ENCODE data around the gene TAF10.

The TAF10 gene

GRCh38 chr11:6607190-6607795, 4.7 kb downstream of the TAF10 start:
- DNase-seq, result no peak

GRCh38 chr11:6606471-6607189, 5.4 kb downstream of the TAF10 start:
- peak; percentile 33 for DNase-seq

- no peak for DNase-seq
These were observed 7.2 kb downstream of the TAF10 start for GRCh38 chr11:6604790-6605189.

DNA sequence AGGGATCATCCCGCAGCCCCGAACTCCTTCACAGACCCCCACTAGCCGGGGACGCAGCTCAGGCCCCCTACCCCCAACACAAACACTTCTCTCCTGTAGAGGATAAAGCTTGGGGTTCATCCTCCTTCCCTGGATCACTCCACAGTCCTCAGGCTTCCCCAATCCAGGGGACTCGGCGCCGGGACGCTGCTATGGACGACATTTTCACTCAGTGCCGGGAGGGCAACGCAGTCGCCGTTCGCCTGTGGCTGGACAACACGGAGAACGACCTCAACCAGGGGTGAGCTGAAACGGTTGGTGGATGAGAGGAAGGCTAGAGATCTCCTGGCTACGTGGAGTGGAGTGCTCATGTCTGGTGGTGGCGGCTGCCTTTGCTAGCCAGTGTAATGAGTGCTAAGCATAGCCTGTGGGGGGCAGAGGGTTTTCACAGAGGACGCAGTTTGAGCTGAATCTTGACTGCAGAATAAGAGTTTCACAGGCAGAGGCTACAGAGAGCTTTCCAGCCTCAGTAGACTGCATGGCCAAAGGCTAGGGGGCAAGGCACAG, 7.9 kb downstream of the TAF10 start:
- DNase-seq, result peak; percentile 31

- peak; percentile 64 for DNase-seq
These were observed 8.5 kb downstream of the TAF10 start, which contains the start of the genes ILK and RRP8 for GRCh38 chr11:6603287-6604080. Gene ILK (plus strand): TSS chr11:6603774. CDS start chr11:6604272, 498 bp downstream. Gene RRP8 (minus strand): TSS chr11:6603616. CDS start chr11:6603502, 114 bp downstream.

GRCh38 chr11:6602096-6602940, 9.7 kb downstream of the TAF10 start:
- no peak for DNase-seq

DNA sequence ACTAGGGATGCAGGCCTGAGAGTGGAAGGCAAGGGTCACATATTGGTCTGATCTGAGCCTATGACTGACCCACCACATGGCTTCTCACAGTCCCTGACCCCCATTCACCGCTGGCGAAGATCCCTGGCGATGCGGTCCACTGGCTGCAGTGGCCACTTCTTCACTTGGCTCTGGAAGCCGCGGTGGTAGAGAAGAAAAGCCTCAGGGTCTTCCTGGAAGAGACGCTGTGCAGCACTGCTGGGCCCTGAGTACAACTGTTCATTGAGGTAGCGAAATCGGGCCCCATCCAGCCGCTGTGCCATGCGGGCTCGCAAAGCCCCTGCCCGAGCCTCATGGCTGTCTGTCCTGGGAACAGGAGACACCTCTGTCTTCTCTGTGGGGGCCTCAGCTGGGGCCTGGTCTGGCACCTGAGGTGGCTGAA, 11.0 kb downstream of the TAF10 start:
- DNase-seq, result no peak

GRCh38 chr11:6599881-6600390, 12.1 kb downstream of the TAF10 start:
- DNase-seq, result no peak

- no peak for DNase-seq
These were observed 12.6 kb downstream of the TAF10 start for GRCh38 chr11:6599449-6599848.

DNA sequence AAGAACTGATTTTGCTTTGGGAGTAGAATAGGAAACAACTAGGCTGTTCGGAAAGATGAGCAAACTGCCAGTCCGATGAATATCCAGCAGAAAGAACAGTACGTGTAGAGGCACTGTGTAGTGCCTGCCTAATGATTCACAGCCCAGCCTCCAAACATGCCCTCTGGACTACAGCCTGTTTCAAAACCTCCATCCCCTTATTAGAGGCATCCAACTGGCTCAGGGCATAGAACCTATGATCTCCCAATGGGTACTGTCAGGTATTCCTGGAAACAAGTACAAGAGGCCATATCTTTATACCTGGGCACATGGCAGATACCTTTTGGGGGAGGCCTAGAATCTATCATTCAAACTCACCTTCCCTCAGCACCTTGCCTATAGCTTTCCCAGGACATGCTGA, 13.5 kb downstream of the TAF10 start:
- DNase-seq, result no peak

GRCh38 chr11:6596239-6596877, 15.7 kb downstream of the TAF10 start:
- no peak for DNase-seq

DNA sequence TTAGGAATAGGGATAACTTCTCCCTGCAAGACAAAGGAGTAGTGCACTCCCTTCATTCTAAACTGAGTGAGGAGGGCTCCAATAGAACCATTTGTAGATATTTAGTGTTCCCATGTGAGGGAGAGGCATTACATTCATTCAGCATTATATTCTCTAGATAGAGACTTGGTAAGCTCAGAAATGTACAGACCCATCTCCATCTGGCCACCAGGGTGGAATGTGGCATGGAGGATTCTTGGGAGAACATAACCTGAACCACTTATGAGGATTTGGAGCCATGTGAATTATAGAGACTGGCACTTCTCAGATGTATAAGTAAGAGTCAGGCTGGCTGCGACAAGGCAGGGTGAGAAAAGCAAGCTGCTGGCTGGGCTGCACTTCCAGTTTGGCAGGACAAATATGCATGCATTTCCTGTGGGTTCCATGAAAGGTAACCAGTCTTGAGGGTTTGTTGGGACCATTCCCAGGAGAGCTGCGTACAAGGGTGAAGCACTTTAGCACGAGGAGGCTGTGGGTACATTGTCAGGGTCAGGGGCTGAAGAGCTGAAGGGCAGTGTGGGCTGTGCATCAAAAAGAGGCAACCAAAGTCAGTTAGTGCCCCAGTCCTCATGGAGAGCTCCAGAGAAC, 17.8 kb downstream of the TAF10 start:
- DNase-seq, result no peak

DNA sequence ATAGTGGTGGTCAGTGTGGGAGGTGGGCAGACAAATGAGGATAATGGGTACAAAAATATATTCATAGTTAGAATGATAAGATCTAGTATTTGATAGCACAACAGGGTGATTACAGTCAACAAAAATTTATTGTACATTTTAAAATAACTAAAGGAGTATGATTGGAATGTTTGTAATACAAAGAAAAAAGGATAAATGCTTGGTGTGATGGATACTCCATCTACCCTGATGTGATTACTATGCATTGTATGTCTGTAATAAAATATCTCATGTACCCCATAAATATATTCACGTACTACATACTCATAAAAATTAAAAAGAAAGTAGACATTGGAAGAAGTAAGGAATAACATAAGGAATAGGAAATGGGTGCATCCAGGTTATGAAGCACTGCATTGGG, 24.0 kb downstream of the TAF10 start:
- no peak for DNase-seq

- DNase-seq, result no peak
These were observed 24.6 kb downstream of the TAF10 start for GRCh38 chr11:6587360-6587953.

DNA sequence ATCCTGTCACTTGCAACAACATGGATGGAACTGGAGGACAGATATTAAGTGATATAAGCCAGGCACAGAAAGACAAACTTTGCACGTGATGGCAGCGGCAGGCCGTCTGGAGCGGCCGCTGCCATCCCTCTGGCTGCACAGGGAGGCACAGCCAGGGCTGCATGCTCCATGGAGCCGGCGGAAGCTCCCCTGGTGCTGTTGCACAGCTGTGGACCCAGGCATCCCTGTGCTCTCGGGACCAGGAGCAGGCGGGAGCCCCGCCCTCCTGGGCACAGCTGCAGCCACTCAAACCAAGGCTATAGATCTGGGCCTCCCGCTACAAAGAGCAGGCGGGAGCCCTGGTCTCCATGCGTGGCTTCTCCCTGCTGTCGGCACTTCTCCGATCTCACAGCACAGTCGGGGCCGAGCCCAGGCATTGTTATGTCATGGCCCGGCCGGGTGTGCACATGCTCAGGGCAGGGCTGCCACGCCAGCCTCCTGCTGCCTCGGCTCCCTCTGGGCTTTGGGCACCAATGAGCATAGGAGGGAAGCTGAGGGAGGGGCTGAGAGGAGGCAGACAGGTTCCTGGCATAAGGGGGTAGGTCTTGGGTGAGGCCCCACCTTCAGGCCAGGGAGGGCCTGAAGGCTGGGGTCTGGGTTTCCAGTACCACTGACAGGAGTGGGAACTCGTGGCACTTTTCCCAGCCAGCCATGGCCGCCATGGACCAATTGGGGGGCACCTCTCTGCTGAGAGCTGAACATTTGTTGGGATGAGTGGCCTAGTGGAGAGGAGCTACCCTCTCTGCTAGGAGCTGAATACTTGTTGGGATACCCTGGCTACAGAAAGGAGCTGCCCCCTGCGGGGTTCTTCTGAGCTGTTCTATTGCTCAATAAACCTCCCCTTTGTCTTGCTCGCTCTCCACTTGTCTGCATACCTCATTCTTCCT, 25.3 kb downstream of the TAF10 start:
- no peak for DNase-seq

DNA sequence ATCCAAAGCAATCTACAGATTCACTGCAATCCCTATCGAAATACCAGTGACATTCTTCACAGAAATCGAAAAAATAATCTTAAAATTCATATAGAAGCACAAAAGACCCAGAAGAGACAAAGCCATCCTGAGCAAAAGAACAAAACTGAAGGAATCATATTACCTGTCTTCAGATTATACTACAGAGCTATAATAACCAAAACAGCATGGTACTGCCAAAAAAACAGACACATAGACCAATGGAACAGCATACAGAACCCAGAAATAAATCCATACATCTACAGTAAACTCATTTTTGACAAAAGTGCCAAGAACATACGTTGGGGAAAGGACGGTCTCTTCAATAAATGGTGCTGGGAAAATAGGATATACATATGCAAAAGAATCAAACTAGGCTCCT, 27.5 kb downstream of the TAF10 start:
- DNase-seq, result no peak

GRCh38 chr11:6583584-6583983, 28.4 kb downstream of the TAF10 start:
- no peak for DNase-seq

GRCh38 chr11:6579681-6580080, 32.3 kb downstream of the TAF10 start:
- no peak for DNase-seq

DNA sequence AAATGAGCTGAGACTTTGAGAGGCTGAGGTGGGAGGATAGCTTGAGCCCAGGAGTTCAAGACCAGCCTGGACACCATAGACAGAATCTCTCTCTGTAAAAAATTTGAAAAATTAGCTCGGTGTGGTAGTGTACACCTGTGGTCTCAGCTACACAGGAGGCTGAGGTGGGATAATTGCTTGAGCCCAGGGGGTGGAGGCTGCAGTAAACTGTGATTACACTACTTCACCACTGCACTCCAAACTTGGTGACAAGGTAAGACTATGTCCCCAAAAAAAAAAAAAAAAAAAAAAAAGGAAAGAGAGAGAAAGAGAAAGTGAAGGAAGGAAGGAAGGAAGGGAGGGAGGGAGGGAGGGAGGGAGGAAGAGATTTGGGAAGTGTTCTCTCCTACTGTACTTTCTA, 33.9 kb downstream of the TAF10 start:
- DNase-seq, result no peak

Measured in NCI-H748 treated with DMSO at 0.1 percent for 48 hours (cell line).